Loucy (cell line): ENCODE measurements around the gene TEX14.

Experiments
- CTCF ChIP-seq: fragments of 200-600 bp; sonication (generic); conservative IDR thresholded peaks from 2 replicates; pipeline ENCODE4 v1.5.1; 2014; ENCODE audit warnings: mild to moderate bottlenecking, antibody characterized with exemption, low read length
- EZH2phosphoT487 ChIP-seq: fragments of 200-600 bp; IDR thresholded peaks from 2 replicates; pipeline ENCODE4 v1.6.1; 2018; ENCODE audit warnings: antibody characterized with exemption, mild to moderate bottlenecking, moderate library complexity, borderline replicate concordance

GRCh38 chr17:58648236-58648635, 43.6 kb downstream of the TEX14 start:
- TF ChIP-seq CTCF, result no peak
- TF ChIP-seq EZH2phosphoT487, result no peak
